22Rv1 (cell line): ENCODE results near the gene RASA3.

Experiments
- ZFX ChIP-seq: fragments of 450-650 bp; IDR thresholded peaks from 2 replicates; pipeline ENCODE4 v1.6.1; 2017; ENCODE audit warnings: antibody characterized with exemption, borderline replicate concordance
- TF ChIP-seq, protein P1 (sequence below): fragments of 450-650 bp; IDR thresholded peaks from 2 replicates; pipeline ENCODE4 v1.5.1; 2017; ENCODE audit warnings: mild to moderate bottlenecking

DNA sequence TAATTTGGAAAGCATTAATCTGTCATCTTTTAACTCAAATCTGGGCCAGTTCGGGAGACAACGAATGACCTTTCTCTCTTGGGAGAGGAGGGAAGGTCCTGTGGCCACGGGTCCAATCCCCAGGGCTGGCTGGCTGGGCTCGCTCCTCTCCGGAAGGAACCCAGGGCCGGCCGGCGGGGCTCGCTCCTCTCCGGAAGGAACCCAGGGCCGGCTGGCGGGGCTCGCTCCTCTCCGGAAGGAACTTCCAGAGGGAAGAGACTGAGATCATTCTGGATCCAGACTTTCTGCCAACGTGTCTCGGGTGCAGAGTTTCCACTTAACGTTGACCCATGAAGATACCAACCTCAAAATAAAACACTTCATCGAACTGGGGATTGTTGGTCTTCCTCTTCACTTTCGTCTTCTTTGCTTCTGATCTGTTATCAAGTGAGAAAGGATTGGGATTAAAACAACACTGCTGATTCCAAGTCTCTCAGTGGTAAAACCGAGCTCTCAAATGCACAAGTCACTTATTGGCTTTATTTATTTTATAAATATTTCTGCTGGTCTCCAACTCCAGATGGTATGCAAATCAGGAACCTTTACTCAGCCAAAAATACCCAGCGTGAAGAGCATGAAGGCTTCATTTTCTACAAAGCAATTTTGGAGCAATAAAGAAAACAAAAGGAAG, 105.2 kb downstream of the RASA3 start:
- TF ChIP-seq, protein P1, sequence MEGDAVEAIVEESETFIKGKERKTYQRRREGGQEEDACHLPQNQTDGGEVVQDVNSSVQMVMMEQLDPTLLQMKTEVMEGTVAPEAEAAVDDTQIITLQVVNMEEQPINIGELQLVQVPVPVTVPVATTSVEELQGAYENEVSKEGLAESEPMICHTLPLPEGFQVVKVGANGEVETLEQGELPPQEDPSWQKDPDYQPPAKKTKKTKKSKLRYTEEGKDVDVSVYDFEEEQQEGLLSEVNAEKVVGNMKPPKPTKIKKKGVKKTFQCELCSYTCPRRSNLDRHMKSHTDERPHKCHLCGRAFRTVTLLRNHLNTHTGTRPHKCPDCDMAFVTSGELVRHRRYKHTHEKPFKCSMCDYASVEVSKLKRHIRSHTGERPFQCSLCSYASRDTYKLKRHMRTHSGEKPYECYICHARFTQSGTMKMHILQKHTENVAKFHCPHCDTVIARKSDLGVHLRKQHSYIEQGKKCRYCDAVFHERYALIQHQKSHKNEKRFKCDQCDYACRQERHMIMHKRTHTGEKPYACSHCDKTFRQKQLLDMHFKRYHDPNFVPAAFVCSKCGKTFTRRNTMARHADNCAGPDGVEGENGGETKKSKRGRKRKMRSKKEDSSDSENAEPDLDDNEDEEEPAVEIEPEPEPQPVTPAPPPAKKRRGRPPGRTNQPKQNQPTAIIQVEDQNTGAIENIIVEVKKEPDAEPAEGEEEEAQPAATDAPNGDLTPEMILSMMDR: no peak
- no peak for TF ChIP-seq ZFX
